Parathyroid adenoma (tissue), 2 donors: ENCODE measurements around the gene AUTS2.

ENCODE experiments used
- H2AFZ ChIP-seq: fragments of 300-600 bp; sonication (generic); one replicate; pipeline ENCODE4 v1.7.0; 2017; ENCODE audit warnings: antibody characterized with exemption, mild to moderate bottlenecking
- H3K27ac ChIP-seq: fragments of 300-600 bp; sonication (generic); one replicate; pipeline ENCODE4 v1.7.0; 2017
- H3K27me3 ChIP-seq: fragments of 300-600 bp; sonication (generic); one replicate; pipeline ENCODE4 v1.7.0; 2017; ENCODE audit warnings: low read length; ENCODE audit not compliant: control insufficient read depth, insufficient read depth
- H3K36me3 ChIP-seq: fragments of 300-600 bp; sonication (generic); one replicate; pipeline ENCODE4 v1.7.0; 2017; ENCODE audit warnings: low read length; ENCODE audit not compliant: control insufficient read depth, insufficient read depth
- H3K4me1 ChIP-seq: fragments of 300-600 bp; sonication (generic); one replicate; pipeline ENCODE4 v1.7.0; 2017; ENCODE audit warnings: control low read depth
- H3K4me2 ChIP-seq: fragments of 300-600 bp; sonication (generic); one replicate; pipeline ENCODE4 v1.7.0; 2017; ENCODE audit warnings: low read length
- H3K4me3 ChIP-seq: fragments of 300-600 bp; sonication (generic); one replicate; pipeline ENCODE4 v1.7.0; 2017; ENCODE audit warnings: low read depth, low read length
- H3K79me2 ChIP-seq: fragments of 300-600 bp; sonication (generic); one replicate; pipeline ENCODE4 v1.7.0; 2017; ENCODE audit warnings: control low read depth
- H3K9ac ChIP-seq: fragments of 300-600 bp; sonication (generic); one replicate; pipeline ENCODE4 v1.7.0; 2017; ENCODE audit warnings: mild to moderate bottlenecking
- H3K9me3 ChIP-seq: fragments of 300-600 bp; sonication (generic); one replicate; pipeline ENCODE4 v1.7.0; 2017; ENCODE audit warnings: low read length; ENCODE audit not compliant: control insufficient read depth
- TF ChIP-seq, protein P1 (sequence below): fragments of 300-600 bp; sonication (generic); IDR thresholded peaks from one replicate; pipeline ENCODE4 v1.7.0; 2017; ENCODE audit warnings: antibody characterized with exemption, mild to moderate bottlenecking
- donor health status: primary hyperparathyroidism.

Gene AUTS2

DNA sequence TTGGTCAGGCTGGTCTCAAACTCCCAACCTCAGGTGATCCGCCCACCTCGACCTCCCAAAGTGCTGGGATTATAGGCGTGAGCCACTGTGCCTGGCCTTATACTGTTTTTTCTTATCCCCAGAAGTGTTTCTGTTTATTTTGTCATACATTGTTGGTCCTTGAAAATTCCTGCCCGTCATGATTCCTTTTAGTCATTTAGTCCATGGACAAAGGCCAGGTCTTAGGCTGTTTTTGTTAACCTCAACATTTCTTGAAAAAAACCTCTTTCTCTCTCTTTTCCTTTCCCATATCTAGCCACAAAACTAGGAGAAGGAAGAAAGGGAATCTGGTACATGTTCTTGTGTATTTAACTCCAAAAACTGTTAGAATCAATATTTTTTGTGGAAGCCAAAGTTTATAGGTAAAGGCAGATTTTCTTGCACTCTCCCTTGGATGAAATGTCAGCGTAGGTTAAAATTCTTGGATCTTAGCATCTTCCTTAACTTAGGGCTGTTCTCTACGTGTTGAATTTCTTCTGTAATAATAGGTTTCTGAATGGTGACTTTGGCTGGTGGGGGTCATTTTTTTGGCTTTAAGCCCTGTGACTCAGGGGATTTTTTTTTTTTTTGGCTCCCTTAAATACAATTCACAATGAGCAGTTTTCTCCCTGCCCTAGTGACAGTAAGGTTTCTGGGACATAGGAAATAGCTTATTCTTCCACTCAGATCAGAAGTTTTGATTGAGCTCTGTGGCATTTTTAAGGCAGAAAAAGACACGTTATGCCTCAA is 500.8 kb downstream of the AUTS2 start:
- Histone ChIP-seq H3K27ac (no peak overlapping the region), H2AFZ (no peak overlapping the region), H3K79me2 (no peaks in the 10 kb centered on the region), H3K27me3 (no peaks in the 10 kb centered on the region), H3K36me3 (no peaks in the 10 kb centered on the region), H3K4me1 (no peaks in the 10 kb centered on the region), H3K9me3 (no peaks in the 10 kb centered on the region), H3K9ac (no peak overlapping the region), H3K4me2 (no peak overlapping the region), H3K4me3 (no peak overlapping the region)
- TF ChIP-seq, protein P1, sequence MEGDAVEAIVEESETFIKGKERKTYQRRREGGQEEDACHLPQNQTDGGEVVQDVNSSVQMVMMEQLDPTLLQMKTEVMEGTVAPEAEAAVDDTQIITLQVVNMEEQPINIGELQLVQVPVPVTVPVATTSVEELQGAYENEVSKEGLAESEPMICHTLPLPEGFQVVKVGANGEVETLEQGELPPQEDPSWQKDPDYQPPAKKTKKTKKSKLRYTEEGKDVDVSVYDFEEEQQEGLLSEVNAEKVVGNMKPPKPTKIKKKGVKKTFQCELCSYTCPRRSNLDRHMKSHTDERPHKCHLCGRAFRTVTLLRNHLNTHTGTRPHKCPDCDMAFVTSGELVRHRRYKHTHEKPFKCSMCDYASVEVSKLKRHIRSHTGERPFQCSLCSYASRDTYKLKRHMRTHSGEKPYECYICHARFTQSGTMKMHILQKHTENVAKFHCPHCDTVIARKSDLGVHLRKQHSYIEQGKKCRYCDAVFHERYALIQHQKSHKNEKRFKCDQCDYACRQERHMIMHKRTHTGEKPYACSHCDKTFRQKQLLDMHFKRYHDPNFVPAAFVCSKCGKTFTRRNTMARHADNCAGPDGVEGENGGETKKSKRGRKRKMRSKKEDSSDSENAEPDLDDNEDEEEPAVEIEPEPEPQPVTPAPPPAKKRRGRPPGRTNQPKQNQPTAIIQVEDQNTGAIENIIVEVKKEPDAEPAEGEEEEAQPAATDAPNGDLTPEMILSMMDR, result no peak

DNA sequence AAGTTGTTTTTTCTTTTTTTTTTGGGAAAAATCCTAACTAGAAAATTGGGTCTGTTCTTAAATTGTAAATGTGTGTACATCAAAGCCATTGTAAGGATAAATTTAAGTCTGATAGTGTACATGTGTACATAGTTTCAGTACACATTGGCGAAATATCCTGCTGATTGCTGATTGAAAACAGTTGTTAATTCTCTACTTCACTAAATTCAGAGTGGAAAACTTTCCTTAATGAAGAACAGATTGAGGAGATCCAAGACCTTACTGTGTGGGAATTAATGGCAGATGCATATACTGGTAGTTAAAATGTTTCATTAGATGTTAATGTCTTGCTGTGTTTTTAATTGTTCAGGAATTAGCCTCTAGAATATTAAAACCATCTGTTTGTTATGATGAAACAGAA is 506.0 kb downstream of the AUTS2 start:
- Histone ChIP-seq H3K9ac (no peak overlapping the region), H3K9me3 (no peaks in the 10 kb centered on the region), H3K4me2 (no peak overlapping the region), H3K36me3 (no peaks in the 10 kb centered on the region), H3K79me2 (no peaks in the 10 kb centered on the region), H3K27me3 (no peaks in the 10 kb centered on the region), H3K4me1 (no peaks in the 10 kb centered on the region), H3K27ac (no peak overlapping the region), H3K4me3 (no peak overlapping the region), H2AFZ (no peak overlapping the region)
- TF ChIP-seq, protein P1, result no peak

DNA sequence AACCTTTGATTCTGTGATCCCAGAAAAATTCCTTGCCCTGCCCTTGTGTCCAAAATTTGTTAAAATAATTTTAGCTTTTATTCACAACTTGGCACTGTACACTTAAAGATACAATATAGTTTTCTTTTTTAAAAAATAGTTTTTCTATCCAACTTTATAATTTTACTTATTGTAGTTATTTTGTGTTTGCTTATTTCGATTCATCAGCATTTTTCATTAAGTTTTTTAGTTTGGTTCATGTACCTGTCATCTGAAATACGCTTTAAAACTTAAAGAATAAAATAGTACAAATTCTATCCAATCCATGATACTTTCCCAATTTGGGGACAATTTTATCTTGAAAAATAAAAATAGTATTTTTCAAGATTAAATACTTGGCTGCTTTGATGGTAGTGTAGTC is 514.8 kb downstream of the AUTS2 start:
- Histone ChIP-seq H3K4me1 (no peaks in the 10 kb centered on the region), H3K9ac (no peak overlapping the region), H3K79me2 (no peaks in the 10 kb centered on the region), H3K4me2 (no peak overlapping the region), H3K9me3 (no peaks in the 10 kb centered on the region), H3K27ac (no peak overlapping the region), H3K27me3 (no peaks in the 10 kb centered on the region), H2AFZ (no peak overlapping the region), H3K4me3 (no peak overlapping the region), H3K36me3 (no peaks in the 10 kb centered on the region)
- TF ChIP-seq, protein P1, result no peak

DNA sequence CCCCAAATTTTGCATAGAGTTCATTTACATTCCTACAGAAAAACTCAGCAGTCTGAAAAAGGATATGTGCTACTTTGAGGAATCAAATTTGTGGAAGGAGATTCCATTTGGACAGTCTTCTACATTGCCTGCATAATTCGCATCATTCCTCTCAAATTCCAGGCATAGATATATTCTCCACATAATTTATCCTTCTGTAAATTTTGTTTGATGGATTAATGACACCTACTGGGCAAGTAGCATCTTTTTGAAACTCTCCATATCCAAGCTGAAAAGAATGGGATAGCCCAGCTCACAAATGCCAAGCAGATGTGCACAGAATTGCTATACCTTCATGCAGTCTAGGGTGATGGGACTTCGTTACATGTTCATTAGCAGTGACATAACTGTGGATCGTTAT is 515.3 kb downstream of the AUTS2 start:
- no peak overlapping the region for H3K9ac ChIP-seq
- no peak overlapping the region for H3K27ac ChIP-seq
- H3K4me1 ChIP-seq, result no peaks in the 10 kb centered on the region
- H3K36me3 ChIP-seq, result no peaks in the 10 kb centered on the region
- no peaks in the 10 kb centered on the region for H3K9me3 ChIP-seq
- no peak overlapping the region for H3K4me2 ChIP-seq
- H3K27me3 ChIP-seq, result no peaks in the 10 kb centered on the region
- no peak overlapping the region for H3K4me3 ChIP-seq
- no peak overlapping the region for H2AFZ ChIP-seq
- TF ChIP-seq, protein P1, result no peak
- no peaks in the 10 kb centered on the region for H3K79me2 ChIP-seq

DNA sequence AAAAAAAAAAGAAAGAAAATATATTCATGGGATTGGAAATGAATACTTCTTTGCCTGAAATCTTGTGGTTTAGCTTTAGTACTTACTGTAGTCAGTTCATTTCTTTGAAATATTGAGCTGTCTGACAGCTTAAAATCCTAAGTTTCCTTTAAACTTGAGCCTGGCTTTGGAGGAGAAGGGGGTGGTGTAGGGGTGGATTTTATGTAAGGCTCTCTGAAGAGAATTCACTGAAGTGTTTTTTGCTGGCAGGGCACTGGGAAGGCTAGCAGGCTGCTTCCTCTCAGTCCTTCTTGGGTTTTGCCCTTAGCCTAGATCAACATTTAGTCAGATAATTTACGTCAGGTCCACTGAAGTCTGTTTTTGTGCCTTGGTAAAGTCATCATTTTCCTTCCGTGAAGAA is 516.5 kb downstream of the AUTS2 start:
- H3K4me2 ChIP-seq, result no peak overlapping the region
- H3K9me3 ChIP-seq, result no peaks in the 10 kb centered on the region
- TF ChIP-seq, protein P1, result no peak
- no peak overlapping the region for H3K27ac ChIP-seq
- H3K27me3 ChIP-seq, result no peaks in the 10 kb centered on the region
- H3K4me3 ChIP-seq, result no peak overlapping the region
- no peak overlapping the region for H2AFZ ChIP-seq
- no peaks in the 10 kb centered on the region for H3K4me1 ChIP-seq
- H3K36me3 ChIP-seq, result no peaks in the 10 kb centered on the region
- no peak overlapping the region for H3K9ac ChIP-seq
- no peaks in the 10 kb centered on the region for H3K79me2 ChIP-seq
